Upper lobe of left lung (tissue), 6 donors: ENCODE results near the gene NEO1. TPM values are rescaled to one million over a fixed set of nuclear protein-coding genes. Genes with fewer than 3 reads are reported as not detected.

Source experiments
- ATAC-seq, 2 donors: fragments of 200-7000 bp; cut with Tn5 transposase; one replicate each; pipeline ENCODE4 v1.9.1; 2022; ENCODE audit warnings: mild to moderate bottlenecking in 2 of 2, moderate library complexity in 2 of 2; ENCODE audit not compliant: low FRiP score in 2 of 2
- DNase-seq, 2 donors: peaks; one replicate each; pipeline ENCODE4 v3.0.0-alpha.2; 2019 to 2020
- H3K27ac ChIP-seq, 4 donors: fragments of 200-600 bp; sonication (generic); one replicate each; pipeline ENCODE4 v1.5.1; 2016 to 2019
- H3K27me3 ChIP-seq, 4 donors: fragments of 200-600 bp; sonication (generic); one replicate each; pipeline ENCODE4 v1.5.1; 2017 to 2019
- H3K36me3 ChIP-seq, 4 donors: fragments of 200-600 bp; sonication (generic); one replicate each; pipeline ENCODE4 v1.5.1; 2016 to 2019
- H3K4me1 ChIP-seq, 4 donors: fragments of 200-600 bp; sonication (generic); one replicate each; pipeline ENCODE4 v1.5.1; 2018 to 2019
- H3K4me3 ChIP-seq, 4 donors: fragments of 200-600 bp; sonication (generic); one replicate each; pipeline ENCODE4 v1.5.1; 2017 to 2019; ENCODE audit warnings: mild to moderate bottlenecking in 2 of 4, moderate library complexity in 1 of 4
- H3K9me3 ChIP-seq, 4 donors: fragments of 200-600 bp; sonication (generic); one replicate each; pipeline ENCODE4 v1.5.1; 2018 to 2019
- CTCF ChIP-seq, 6 experiments: fragments of 450-650 bp in 4 of 6; fragments of 200-600 bp in 2 of 6; sonication (generic) in 2 of 6; IDR thresholded peaks; one replicate each; pipeline ENCODE4 v1.5.1; 2016 to 2019; ENCODE audit warnings: antibody characterized with exemption in 6 of 6
- EP300 ChIP-seq, 4 donors: sonication (generic); formaldehyde crosslinking; IDR thresholded peaks; one replicate each; pipeline ENCODE4 v1.5.1; 2017; ENCODE audit warnings: antibody characterized with exemption in 4 of 4, control low read depth in 2 of 4
- POLR2A ChIP-seq, 4 donors: fragments of 450-650 bp; IDR thresholded peaks; one replicate each; pipeline ENCODE4 v1.5.1; 2016 to 2017; ENCODE audit warnings: antibody characterized with exemption in 4 of 4, mild to moderate bottlenecking in 2 of 4
- POLR2AphosphoS5 ChIP-seq, 2 donors: sonication (generic); formaldehyde crosslinking; IDR thresholded peaks; one replicate each; pipeline ENCODE4 v1.5.1; 2017; ENCODE audit warnings: antibody characterized with exemption in 2 of 2
- WGBS, 2 donors: methylation state at CpG; one replicate each; pipeline ENCODE4 v1.1.5; 2017 to 2018; 5-methylcytosine and 5-hydroxymethylcytosine counted together
- total RNA-seq, 6 donors: library from RNA; depleted of rRNA in 4 of 6; stranded (reverse); fragments of >200 nt in 4 of 6; gene quantifications; one replicate each; pipeline versions ENCODE4 v1.1.0 to v1.2.1, GENCODE V29; 2016 to 2021
- donor health status: DM: no; HTN: no; CAD: no; lungs with moderate emphysema.
- donor health status: DM: no; HTN: yes; CAD: no; lungs with severe emphysema.

Gene NEO1
- total RNA-seq, 6 donors from 2014 or later, result 14.7 to 37.5 (median 28.2) TPM

- Histone ChIP-seq H3K4me3 (no peak overlapping the region), H3K36me3 (no peaks in the 10 kb centered on the region), H3K4me1 (no peaks in the 10 kb centered on the region), H3K27ac (no peak overlapping the region), H3K27me3 (no peaks in the 10 kb centered on the region), H3K9me3 (no peaks in the 10 kb centered on the region)
- no peak for DNase-seq
- no peak for ATAC-seq
- 90 to 96% methylated on average over 9 to 16 of the region's 16 CpGs for WGBS, 2 donors
- TF ChIP-seq CTCF (IDR thresholded peaks at IDR 0.05) (no peak), POLR2AphosphoS5 (IDR thresholded peaks at IDR 0.05) (no peak), EP300 (IDR thresholded peaks at IDR 0.05) (no peak), POLR2A (IDR thresholded peaks at IDR 0.05) (no peak)
Measured at GRCh38 chr15:73324496-73325170, 272.4 kb downstream of the NEO1 start.

GRCh38 chr15:73325191-73325861, 273.1 kb downstream of the NEO1 start:
- Histone ChIP-seq H3K27me3 (no peaks in the 10 kb centered on the region), H3K4me1 (no peaks in the 10 kb centered on the region), H3K9me3 (no peaks in the 10 kb centered on the region), H3K4me3 (no peak overlapping the region), H3K27ac (no peak overlapping the region), H3K36me3 (no peaks in the 10 kb centered on the region)
- WGBS, 2 donors, result 61 to 64% methylated on average over 10 to 28 of the region's 29 CpGs
- ATAC-seq (no peak), DNase-seq (peak in 1 of 2 donors; percentile 73)
- no peak for TF ChIP-seq POLR2A (IDR thresholded peaks at IDR 0.05)
- no peak for TF ChIP-seq CTCF (IDR thresholded peaks at IDR 0.05)
- TF ChIP-seq EP300 (IDR thresholded peaks at IDR 0.05), result no peak
- TF ChIP-seq POLR2AphosphoS5 (IDR thresholded peaks at IDR 0.05), result no peak

GRCh38 chr15:73326157-73326556, 273.9 kb downstream of the NEO1 start:
- WGBS, 2 donors, result 38 to 46% methylated on average over 4 of the region's 4 CpGs
- DNase-seq (no peak), ATAC-seq (no peak)
- Histone ChIP-seq H3K4me3 (no peak overlapping the region), H3K36me3 (no peaks in the 10 kb centered on the region), H3K27ac (no peak overlapping the region), H3K4me1 (no peaks in the 10 kb centered on the region), H3K27me3 (no peaks in the 10 kb centered on the region), H3K9me3 (no peaks in the 10 kb centered on the region)
- TF ChIP-seq POLR2AphosphoS5 (IDR thresholded peaks at IDR 0.05) (no peak), EP300 (IDR thresholded peaks at IDR 0.05) (no peak), CTCF (IDR thresholded peaks at IDR 0.05) (no peak), POLR2A (IDR thresholded peaks at IDR 0.05) (no peak)

GRCh38 chr15:73328149-73328820, 276.0 kb downstream of the NEO1 start:
- Histone ChIP-seq H3K9me3 (no peaks in the 10 kb centered on the region), H3K4me1 (no peaks in the 10 kb centered on the region), H3K27ac (no peak overlapping the region), H3K4me3 (no peak overlapping the region), H3K36me3 (no peaks in the 10 kb centered on the region), H3K27me3 (no peaks in the 10 kb centered on the region)
- DNase-seq (no peak), ATAC-seq (no peak)
- WGBS, 2 donors, result 86 to 88% methylated on average over 9 to 12 of the region's 12 CpGs
- TF ChIP-seq EP300 (IDR thresholded peaks at IDR 0.05) (no peak), POLR2AphosphoS5 (IDR thresholded peaks at IDR 0.05) (no peak), CTCF (IDR thresholded peaks at IDR 0.05) (no peak), POLR2A (IDR thresholded peaks at IDR 0.05) (no peak)
